HEK293T (cell line): ENCODE data around the gene CDH2.

Experiments
- CTBP1 ChIP-seq: fragments of 450-650 bp; IDR thresholded peaks from 2 replicates; pipeline ENCODE4 v1.6.1; 2016; ENCODE audit warnings: borderline replicate concordance
- FOXK2 ChIP-seq: fragments of 450-650 bp; IDR thresholded peaks from 2 replicates; pipeline ENCODE4 v1.6.1; 2016; ENCODE audit warnings: mild to moderate bottlenecking
- FOXM1 ChIP-seq: fragments of 450-650 bp; IDR thresholded peaks from 2 replicates; pipeline ENCODE4 v1.6.1; 2017; ENCODE audit warnings: mild to moderate bottlenecking, borderline replicate concordance
- L3MBTL2 ChIP-seq: fragments of 450-650 bp; conservative IDR thresholded peaks from 2 replicates; pipeline ENCODE4 v1.6.1; 2016; ENCODE audit warnings: mild to moderate bottlenecking
- LEF1 ChIP-seq: fragments of 450-650 bp; IDR thresholded peaks from 2 replicates; pipeline ENCODE4 v1.6.1; 2017; ENCODE audit warnings: mild to moderate bottlenecking, borderline replicate concordance
- PKNOX1 ChIP-seq: fragments of 450-650 bp; IDR thresholded peaks from 2 replicates; pipeline ENCODE4 v1.6.1; 2016
- ZNF384 ChIP-seq: fragments of 450-650 bp; IDR thresholded peaks from 2 replicates; pipeline ENCODE4 v1.6.1; 2016

GRCh38 chr18:28048612-28049011, 128.3 kb downstream of the CDH2 start:
- TF ChIP-seq FOXM1 = no peak
- no peak for TF ChIP-seq L3MBTL2
- no peak for TF ChIP-seq FOXK2
- no peak for TF ChIP-seq ZNF384
- no peak for TF ChIP-seq PKNOX1
- TF ChIP-seq CTBP1 = no peak
- no peak for TF ChIP-seq LEF1
